CD14-positive monocyte (primary cell): Measurements from ENCODE around the gene CLDN5. TPM values are rescaled to one million over a fixed set of nuclear protein-coding genes. Genes with fewer than 3 reads are reported as not detected.
A peak's percentile ranks its signal among the peaks of the same experiment; 100 is the strongest.

Source experiments
- DNase-seq, 3 donors: peaks; one replicate each; pipeline ENCODE4 v3.0.0-alpha.2; 2011 to 2022
- H2AFZ ChIP-seq: 2 replicates; pipeline ENCODE4 v1.6.0; 2012; ENCODE audit warnings: mild to moderate bottlenecking, low read depth, low read length, inconsistent platforms; ENCODE audit not compliant: insufficient read depth, poor library complexity, severe bottlenecking
- H3K27ac ChIP-seq, 2 donors: 1 replicate in 1 of 2; 2 replicates in 1 of 2; pipeline ENCODE4 v1.5.1; 2012 to 2013; ENCODE audit warnings: low read length in 2 of 2, control low read depth in 1 of 2, inconsistent platforms in 1 of 2, low read depth in 1 of 2, mild to moderate bottlenecking in 1 of 2
- H3K27me3 ChIP-seq, 2 donors: one replicate each; pipeline versions ENCODE4 v1.6.0 to v1.6.1; 2011 to 2013; ENCODE audit warnings: low read length in 2 of 2; ENCODE audit not compliant: control insufficient read depth in 2 of 2, insufficient read depth in 2 of 2
- H3K36me3 ChIP-seq, 2 donors: replicated peaks in 1 of 2; 1 replicate in 1 of 2; 2 replicates in 1 of 2; pipeline versions ENCODE4 v1.5.1 to v1.6.1; 2012 to 2013; ENCODE audit warnings: low read length in 2 of 2, control low read depth in 1 of 2, inconsistent platforms in 1 of 2, mild to moderate bottlenecking in 1 of 2; ENCODE audit not compliant: insufficient read depth in 2 of 2, control insufficient read depth in 1 of 2
- H3K4me1 ChIP-seq, 2 donors: 1 replicate in 1 of 2; 2 replicates in 1 of 2; pipeline versions ENCODE4 v1.5.1 to v1.6.1; 2012 to 2013; ENCODE audit warnings: low read length in 2 of 2, control low read depth in 1 of 2, inconsistent platforms in 1 of 2, mild to moderate bottlenecking in 1 of 2, moderate library complexity in 1 of 2; ENCODE audit not compliant: insufficient read depth in 2 of 2, control insufficient read depth in 1 of 2
- H3K4me2 ChIP-seq: replicated peaks from 2 replicates; pipeline ENCODE3; 2012; ENCODE audit warnings: low read length, moderate library complexity, mild to moderate bottlenecking; ENCODE audit not compliant: poor library complexity, severe bottlenecking; ENCODE audit errors: extremely low read depth
- H3K4me3 ChIP-seq, 3 experiments: fragments of 200-600 bp in 1 of 3; sonication (generic) in 1 of 3; replicated peaks in 1 of 3; 1 replicate in 2 of 3; 2 replicates in 1 of 3; pipeline ENCODE4 v1.5.1; 2011 to 2013; ENCODE audit warnings: low read length in 3 of 3, mild to moderate bottlenecking in 3 of 3, control low read depth in 2 of 3, low read depth in 2 of 3, inconsistent platforms in 1 of 3, moderate library complexity in 1 of 3
- H3K79me2 ChIP-seq: 2 replicates; pipeline ENCODE4 v1.6.0; 2012; ENCODE audit warnings: mild to moderate bottlenecking, control low read depth, inconsistent platforms, low read length, moderate library complexity; ENCODE audit not compliant: insufficient read depth
- H3K9ac ChIP-seq: 2 replicates; pipeline ENCODE4 v1.6.0; 2017; ENCODE audit warnings: low read length, mild to moderate bottlenecking; ENCODE audit not compliant: insufficient read depth, poor library complexity, severe bottlenecking
- H3K9me3 ChIP-seq, 2 donors: replicated peaks in 1 of 2; 1 replicate in 1 of 2; 2 replicates in 1 of 2; pipeline versions ENCODE4 v1.5.1 to v1.6.1; 2012 to 2013; ENCODE audit warnings: low read length in 2 of 2, control low read depth in 1 of 2; ENCODE audit not compliant: control insufficient read depth in 1 of 2, insufficient read depth in 1 of 2
- H4K20me1 ChIP-seq: 2 replicates; pipeline ENCODE4 v1.6.0; 2012; ENCODE audit warnings: mild to moderate bottlenecking, low read length, control low read depth, moderate library complexity; ENCODE audit not compliant: insufficient read depth
- H3K27ac Mint-ChIP-seq, 7 donors: one replicate each; pipeline ENCODE4 v1.8.0; 2020; ENCODE audit warnings: mild to moderate bottlenecking in 7 of 7, mixed read lengths in 7 of 7, moderate library complexity in 6 of 7, inconsistent platforms in 2 of 7
- H3K27me3 Mint-ChIP-seq, 3 donors: one replicate each; pipeline ENCODE4 v1.8.0; 2021 to 2022; ENCODE audit warnings: low read depth in 3 of 3, mild to moderate bottlenecking in 3 of 3, mixed read lengths in 3 of 3, moderate library complexity in 3 of 3, inconsistent platforms in 1 of 3
- H3K36me3 Mint-ChIP-seq, 2 donors: one replicate each; pipeline ENCODE4 v1.8.0; 2020; ENCODE audit warnings: mixed read lengths in 2 of 2, inconsistent platforms in 1 of 2, mild to moderate bottlenecking in 1 of 2
- H3K4me1 Mint-ChIP-seq: one replicate; pipeline ENCODE4 v1.8.0; 2020; ENCODE audit warnings: mild to moderate bottlenecking, mixed read lengths
- H3K4me3 Mint-ChIP-seq, 2 donors: one replicate each; pipeline ENCODE4 v1.8.0; 2020; ENCODE audit warnings: mild to moderate bottlenecking in 2 of 2, mixed read lengths in 2 of 2, moderate library complexity in 1 of 2
- H3K9me3 Mint-ChIP-seq, 7 donors: one replicate each; pipeline ENCODE4 v1.8.0; 2020 to 2022; ENCODE audit warnings: mixed read lengths in 7 of 7, mild to moderate bottlenecking in 6 of 7, moderate library complexity in 6 of 7, inconsistent platforms in 2 of 7
- CTCF ChIP-seq: fragments of 200-600 bp; IDR thresholded peaks from one replicate; pipeline ENCODE4 v1.8.0; 2022; ENCODE audit warnings: antibody characterized with exemption, mild to moderate bottlenecking
- WGBS: methylation state at CpG from one replicate; pipeline ENCODE4 v1.1.5; 2013; ENCODE audit warnings: missing lambda C conversion rate; ENCODE audit not compliant: insufficient coverage; 5-methylcytosine and 5-hydroxymethylcytosine counted together
- intact Hi-C, 2 donors: fragments of 100-400 bp; cut with micrococcal nuclease; formaldehyde crosslinking; loops; one replicate each; pipeline versions ENCODE4 v1.15.0 to v1.15.1; 2023
- polyA plus RNA-seq, 3 donors: library from polyadenylated mRNA; depleted of rRNA in 1 of 3; unstranded in 2 of 3; stranded (reverse) in 1 of 3; fragments of 300-500 nt in 2 of 3; fragments of >200 nt in 1 of 3; fragmentation: Illumina TruSeq in 2 of 3; gene quantifications; 1 replicate in 2 of 3; 2 replicates in 1 of 3; pipeline ENCODE4 v1.2.3, GENCODE V29; 2012 to 2021

Gene CLDN5
- polyA plus RNA-seq, 3 donors, result 0.05 to 0.35 (median 0.27) TPM

GRCh38 chr22:19477321-19478044 lies 46.7 kb downstream of the CLDN5 start:
- DNase-seq, result no peak
- Histone ChIP-seq H3K4me2 (peak overlapping the region; percentile 95), H3K79me2 (peaks cover 58% of the 10 kb centered on the region), H3K27me3 (no peaks in the 10 kb centered on the region), H3K36me3 (peaks cover 27 to 36% of the 10 kb centered on the region in 2 donors), H3K9ac (no peak overlapping the region), H4K20me1 (peaks cover 52% of the 10 kb centered on the region), H2AFZ (no peak overlapping the region), H3K9me3 (no peaks in the 10 kb centered on the region), H3K4me1 (peaks cover 22 to 28% of the 10 kb centered on the region in 2 donors), H3K4me3 (peak overlapping the region in 2 of 3 experiments; percentile 87 to 94), H3K27ac (no peak overlapping the region)
- peaks cover 27% of the 10 kb centered on the region for H3K4me1 Mint-ChIP-seq
- intact Hi-C loops, result loop anchor here in 1 of 2 donors (2.0 to 10.0 kb wide), 4 partner anchors 45 to 540 kb away; partner anchors contain the start of genes ARVCF, CLTCL1, GNB1L and MRPL40
- no peaks in the 10 kb centered on the region for H3K27me3 Mint-ChIP-seq
- peaks cover 24 to 33% of the 10 kb centered on the region in 2 donors for H3K36me3 Mint-ChIP-seq
- peak; percentile 24 for TF ChIP-seq CTCF
- peak overlapping the region; percentile 81 to 89 for H3K4me3 Mint-ChIP-seq
- H3K27ac Mint-ChIP-seq, result no peak overlapping the region
- WGBS, result 55% methylated on average over 2 of the region's 5 CpGs
- no peaks in the 10 kb centered on the region for H3K9me3 Mint-ChIP-seq

GRCh38 chr22:19476023-19476422 lies 48.2 kb downstream of the CLDN5 start:
- H3K27me3 ChIP-seq, result no peaks in the 10 kb centered on the region
- Mint-ChIP-seq H3K27me3 (no peaks in the 10 kb centered on the region), H3K36me3 (peaks cover 39 to 48% of the 10 kb centered on the region in 2 donors), H3K27ac (peak overlapping the region in 1 of 7 donors; percentile 15), H3K4me1 (peaks cover 27% of the 10 kb centered on the region), H3K9me3 (no peaks in the 10 kb centered on the region), H3K4me3 (no peak overlapping the region)
- peaks cover 63% of the 10 kb centered on the region for H4K20me1 ChIP-seq
- no peak overlapping the region for H3K4me3 ChIP-seq
- no peak overlapping the region for H3K9ac ChIP-seq
- H3K4me2 ChIP-seq, result no peak overlapping the region
- H3K36me3 ChIP-seq, result peaks cover 42 to 51% of the 10 kb centered on the region in 2 donors
- H2AFZ ChIP-seq, result no peak overlapping the region
- DNase-seq, result no peak
- no peaks in the 10 kb centered on the region for H3K9me3 ChIP-seq
- peaks cover 55% of the 10 kb centered on the region for H3K79me2 ChIP-seq
- intact Hi-C loops, result loop anchor here in 1 of 2 donors (5.0 to 10.0 kb wide), 3 partner anchors 181 to 541 kb away; partner anchors contain the start of genes ARVCF, CLTCL1, GNB1L and RTL10
- no peak for TF ChIP-seq CTCF
- WGBS, result 80% methylated on average over 1 of the region's 3 CpGs
- peaks cover 22 to 28% of the 10 kb centered on the region in 2 donors for H3K4me1 ChIP-seq
- H3K27ac ChIP-seq, result no peak overlapping the region
